ENCODE measurements around the gene RPP38. TPM values are rescaled to one million over a fixed set of nuclear protein-coding genes. Genes with fewer than 3 reads are reported as not detected.
A peak's percentile ranks its signal among the peaks of the same experiment; 100 is the strongest.

RPP38 gene
- total and polyA plus RNA-seq, 2 of the 13 experiments (the other 11 are each of a cell fraction or from before 2014, with no cell fraction given), result 11.7 to 16.4 TPM

DNA sequence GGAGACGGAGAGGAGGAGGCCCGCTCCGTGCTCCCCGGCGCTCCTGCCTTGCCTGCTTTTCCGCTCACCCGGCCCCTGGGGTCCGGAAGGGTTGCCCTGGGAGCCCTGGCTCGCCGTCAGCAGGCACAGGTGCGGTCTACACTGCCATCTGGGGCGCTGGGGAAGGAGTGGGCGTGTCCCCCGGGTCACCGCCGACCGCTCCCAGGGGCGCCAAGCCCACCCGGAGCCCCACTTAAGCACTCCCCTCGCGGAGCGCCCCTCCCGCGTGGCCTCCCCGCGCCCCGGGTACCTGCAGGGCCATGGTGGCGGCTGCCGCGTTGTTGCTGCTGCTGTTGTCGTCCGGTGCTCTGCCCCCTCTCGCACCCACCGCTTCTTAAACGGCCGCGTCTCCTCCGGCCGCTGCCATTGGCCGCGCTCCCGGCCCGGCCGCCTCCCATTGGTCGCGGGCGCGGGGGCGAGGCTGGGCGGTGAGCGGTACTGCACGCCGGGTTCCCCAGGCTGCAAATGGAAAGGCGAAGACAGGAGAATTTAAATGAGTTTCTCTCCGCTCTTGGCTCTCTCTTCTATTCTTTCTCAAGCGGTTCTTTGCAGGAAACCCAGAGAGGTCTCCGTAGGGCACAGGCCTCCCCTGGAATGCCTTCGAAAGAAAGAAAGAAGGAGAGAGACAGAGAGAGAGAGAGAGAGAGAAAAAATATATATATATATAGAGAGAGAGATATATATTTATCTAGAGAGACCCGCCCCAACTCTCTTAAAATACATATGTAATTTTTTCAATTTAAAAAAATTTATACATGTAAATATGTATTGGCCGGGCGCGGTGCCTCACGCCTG, 8.5 kb upstream of the RPP38 start, which contains the start of gene ACBD7 (continued):
- TF ChIP-seq DPF2 (CRISPR knock-in tag; IDR thresholded peaks at IDR 0.05; ENCODE audit: borderline replicate concordance, low read depth) (no peak), ZNF841 (CRISPR knock-in tag; IDR thresholded peaks at IDR 0.05; ENCODE audit: borderline replicate concordance) (no peak), ATF7-NPFF (CRISPR knock-in tag; IDR thresholded peaks at IDR 0.05; ENCODE audit: low read depth) (peak; percentile 83), ZNF282 (IDR thresholded peaks at IDR 0.05; ENCODE audit: partially characterized antibody) (no peak), ZNF563 (CRISPR knock-in tag; IDR thresholded peaks at IDR 0.05) (peak; percentile 35; the same call in 1 of the 2 replicates), ZC3H4 (CRISPR knock-in tag; IDR thresholded peaks at IDR 0.05; ENCODE audit: borderline replicate concordance) (no peak), ZNF207 (IDR thresholded peaks at IDR 0.05; ENCODE audit: borderline replicate concordance) (no peak), ZNF337 (CRISPR knock-in tag; IDR thresholded peaks at IDR 0.05; ENCODE audit: borderline replicate concordance, low read depth) (no peak), ZNF317 (CRISPR knock-in tag; IDR thresholded peaks at IDR 0.05) (no peak), TARDBP (CRISPR knock-in tag; IDR thresholded peaks at IDR 0.05) (0 out of 2 replicates have a peak, but pooled peaks have one; percentile 25)
- TF ChIP-seq, protein P1, sequence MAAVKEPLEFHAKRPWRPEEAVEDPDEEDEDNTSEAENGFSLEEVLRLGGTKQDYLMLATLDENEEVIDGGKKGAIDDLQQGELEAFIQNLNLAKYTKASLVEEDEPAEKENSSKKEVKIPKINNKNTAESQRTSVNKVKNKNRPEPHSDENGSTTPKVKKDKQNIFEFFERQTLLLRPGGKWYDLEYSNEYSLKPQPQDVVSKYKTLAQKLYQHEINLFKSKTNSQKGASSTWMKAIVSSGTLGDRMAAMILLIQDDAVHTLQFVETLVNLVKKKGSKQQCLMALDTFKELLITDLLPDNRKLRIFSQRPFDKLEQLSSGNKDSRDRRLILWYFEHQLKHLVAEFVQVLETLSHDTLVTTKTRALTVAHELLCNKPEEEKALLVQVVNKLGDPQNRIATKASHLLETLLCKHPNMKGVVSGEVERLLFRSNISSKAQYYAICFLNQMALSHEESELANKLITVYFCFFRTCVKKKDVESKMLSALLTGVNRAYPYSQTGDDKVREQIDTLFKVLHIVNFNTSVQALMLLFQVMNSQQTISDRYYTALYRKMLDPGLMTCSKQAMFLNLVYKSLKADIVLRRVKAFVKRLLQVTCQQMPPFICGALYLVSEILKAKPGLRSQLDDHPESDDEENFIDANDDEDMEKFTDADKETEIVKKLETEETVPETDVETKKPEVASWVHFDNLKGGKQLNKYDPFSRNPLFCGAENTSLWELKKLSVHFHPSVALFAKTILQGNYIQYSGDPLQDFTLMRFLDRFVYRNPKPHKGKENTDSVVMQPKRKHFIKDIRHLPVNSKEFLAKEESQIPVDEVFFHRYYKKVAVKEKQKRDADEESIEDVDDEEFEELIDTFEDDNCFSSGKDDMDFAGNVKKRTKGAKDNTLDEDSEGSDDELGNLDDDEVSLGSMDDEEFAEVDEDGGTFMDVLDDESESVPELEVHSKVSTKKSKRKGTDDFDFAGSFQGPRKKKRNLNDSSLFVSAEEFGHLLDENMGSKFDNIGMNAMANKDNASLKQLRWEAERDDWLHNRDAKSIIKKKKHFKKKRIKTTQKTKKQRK (IDR thresholded peaks at IDR 0.05; ENCODE audit: low read length), result no peak
- TF ChIP-seq, protein P2, sequence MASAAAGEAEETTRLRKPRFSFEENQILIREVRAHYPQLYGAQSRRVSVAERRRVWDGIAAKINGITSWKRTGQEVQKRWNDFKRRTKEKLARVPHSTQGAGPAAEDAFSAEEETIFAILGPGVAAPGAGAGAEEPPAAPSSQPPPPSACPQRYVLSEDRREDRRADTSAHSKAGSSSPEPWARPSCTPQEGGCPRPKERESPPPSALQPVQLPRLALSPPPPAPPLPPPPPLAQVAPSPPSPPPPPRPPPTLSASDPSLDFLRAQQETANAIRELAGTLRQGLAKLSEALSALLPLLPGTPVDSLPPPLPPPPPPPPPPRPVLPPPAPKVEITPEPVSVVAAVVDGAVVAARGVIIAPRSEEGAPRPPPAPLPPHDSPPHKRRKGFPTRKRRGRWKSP (CRISPR knock-in tag; IDR thresholded peaks at IDR 0.05), result no peak
- TF ChIP-seq, protein P3, sequence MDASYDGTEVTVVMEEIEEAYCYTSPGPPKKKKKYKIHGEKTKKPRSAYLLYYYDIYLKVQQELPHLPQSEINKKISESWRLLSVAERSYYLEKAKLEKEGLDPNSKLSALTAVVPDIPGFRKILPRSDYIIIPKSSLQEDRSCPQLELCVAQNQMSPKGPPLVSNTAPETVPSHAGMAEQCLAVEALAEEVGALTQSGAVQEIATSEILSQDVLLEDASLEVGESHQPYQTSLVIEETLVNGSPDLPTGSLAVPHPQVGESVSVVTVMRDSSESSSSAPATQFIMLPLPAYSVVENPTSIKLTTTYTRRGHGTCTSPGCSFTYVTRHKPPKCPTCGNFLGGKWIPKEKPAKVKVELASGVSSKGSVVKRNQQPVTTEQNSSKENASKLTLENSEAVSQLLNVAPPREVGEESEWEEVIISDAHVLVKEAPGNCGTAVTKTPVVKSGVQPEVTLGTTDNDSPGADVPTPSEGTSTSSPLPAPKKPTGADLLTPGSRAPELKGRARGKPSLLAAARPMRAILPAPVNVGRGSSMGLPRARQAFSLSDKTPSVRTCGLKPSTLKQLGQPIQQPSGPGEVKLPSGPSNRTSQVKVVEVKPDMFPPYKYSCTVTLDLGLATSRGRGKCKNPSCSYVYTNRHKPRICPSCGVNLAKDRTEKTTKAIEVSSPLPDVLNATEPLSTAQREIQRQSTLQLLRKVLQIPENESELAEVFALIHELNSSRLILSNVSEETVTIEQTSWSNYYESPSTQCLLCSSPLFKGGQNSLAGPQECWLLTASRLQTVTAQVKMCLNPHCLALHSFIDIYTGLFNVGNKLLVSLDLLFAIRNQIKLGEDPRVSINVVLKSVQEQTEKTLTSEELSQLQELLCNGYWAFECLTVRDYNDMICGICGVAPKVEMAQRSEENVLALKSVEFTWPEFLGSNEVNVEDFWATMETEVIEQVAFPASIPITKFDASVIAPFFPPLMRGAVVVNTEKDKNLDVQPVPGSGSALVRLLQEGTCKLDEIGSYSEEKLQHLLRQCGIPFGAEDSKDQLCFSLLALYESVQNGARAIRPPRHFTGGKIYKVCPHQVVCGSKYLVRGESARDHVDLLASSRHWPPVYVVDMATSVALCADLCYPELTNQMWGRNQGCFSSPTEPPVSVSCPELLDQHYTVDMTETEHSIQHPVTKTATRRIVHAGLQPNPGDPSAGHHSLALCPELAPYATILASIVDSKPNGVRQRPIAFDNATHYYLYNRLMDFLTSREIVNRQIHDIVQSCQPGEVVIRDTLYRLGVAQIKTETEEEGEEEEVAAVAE (CRISPR knock-in tag; IDR thresholded peaks at IDR 0.05; ENCODE audit: borderline replicate concordance), result no peak
- TF ChIP-seq, protein P4, sequence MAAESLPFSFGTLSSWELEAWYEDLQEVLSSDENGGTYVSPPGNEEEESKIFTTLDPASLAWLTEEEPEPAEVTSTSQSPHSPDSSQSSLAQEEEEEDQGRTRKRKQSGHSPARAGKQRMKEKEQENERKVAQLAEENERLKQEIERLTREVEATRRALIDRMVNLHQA (CRISPR knock-in tag; IDR thresholded peaks at IDR 0.05), result no peak
- TF ChIP-seq, protein P5, sequence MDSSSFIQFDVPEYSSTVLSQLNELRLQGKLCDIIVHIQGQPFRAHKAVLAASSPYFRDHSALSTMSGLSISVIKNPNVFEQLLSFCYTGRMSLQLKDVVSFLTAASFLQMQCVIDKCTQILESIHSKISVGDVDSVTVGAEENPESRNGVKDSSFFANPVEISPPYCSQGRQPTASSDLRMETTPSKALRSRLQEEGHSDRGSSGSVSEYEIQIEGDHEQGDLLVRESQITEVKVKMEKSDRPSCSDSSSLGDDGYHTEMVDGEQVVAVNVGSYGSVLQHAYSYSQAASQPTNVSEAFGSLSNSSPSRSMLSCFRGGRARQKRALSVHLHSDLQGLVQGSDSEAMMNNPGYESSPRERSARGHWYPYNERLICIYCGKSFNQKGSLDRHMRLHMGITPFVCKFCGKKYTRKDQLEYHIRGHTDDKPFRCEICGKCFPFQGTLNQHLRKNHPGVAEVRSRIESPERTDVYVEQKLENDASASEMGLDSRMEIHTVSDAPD (CRISPR knock-in tag; IDR thresholded peaks at IDR 0.05), result 0 out of 2 replicates have a peak, but pooled peaks have one; percentile 36
